GM18498 (cell line): ENCODE measurements around the gene MITD1.
"Not testable (repeated sequence)": the region's sequence is repeated elsewhere in the genome, so short reads cannot be mapped to it uniquely, and the experiment has no call there.

ENCODE experiments used
- ATAC-seq: cut with Tn5 transposase; IDR thresholded peaks from one replicate; pipeline ENCODE4 v1.9.1; 2021; ENCODE audit warnings: mild to moderate bottlenecking, moderate library complexity; ENCODE audit not compliant: unreplicated experiment

Gene MITD1

GRCh38 chr2:99154643-99155536 lies 26.0 kb downstream of the MITD1 start, which contains the start of the genes LIPT1 and TSGA10:
Gene LIPT1, plus strand, starts transcription at chr2:99154967. Its CDS starts 6,991 bp downstream, at chr2:99161958.
Gene TSGA10, minus strand, starts transcription at chr2:99154942. Its CDS starts 45,503 bp downstream, at chr2:99109439.
- ATAC-seq, result peak; percentile 96

- ATAC-seq, result no peak
These were observed 26.8 kb downstream of the MITD1 start for GRCh38 chr2:99153921-99154604.

GRCh38 chr2:99152199-99152895 lies 28.5 kb downstream of the MITD1 start:
- no peak for ATAC-seq

GRCh38 chr2:99150706-99151105 lies 30.2 kb downstream of the MITD1 start:
- ATAC-seq, result no peak

- ATAC-seq, result peak; percentile 94
These were observed 39.4 kb downstream of the MITD1 start, which contains the start of gene C2orf15 for GRCh38 chr2:99141110-99142108. Gene C2orf15, plus strand, starts transcription at chr2:99141707. Its CDS starts 8,852 bp downstream, at chr2:99150559.

- ATAC-seq, result peak; percentile 38
These were observed 40.1 kb downstream of the MITD1 start for GRCh38 chr2:99140860-99141109.

GRCh38 chr2:99140056-99140859 lies 40.6 kb downstream of the MITD1 start:
- no peak for ATAC-seq

GRCh38 chr2:99139003-99139402 lies 41.9 kb downstream of the MITD1 start:
- ATAC-seq, result no peak

- ATAC-seq, result not testable (repeated sequence)
These were observed 45.8 kb downstream of the MITD1 start for GRCh38 chr2:99135044-99135556.

GRCh38 chr2:99127981-99128380 lies 52.9 kb downstream of the MITD1 start:
- no peak for ATAC-seq
